ENCODE measurements around the gene TGFBR3. TPM values are rescaled to one million over a fixed set of nuclear protein-coding genes. Genes with fewer than 3 reads are reported as not detected.

TGFBR3 gene
- total RNA-seq, 4 donors from 2014 or later = 37.3 to 61.7 (median 48.4) TPM

GRCh38 chr1:91816031-91816430 is 69.9 kb downstream of the TGFBR3 start:
- intact Hi-C loops (cut with DNase I; ENCODE audit: low total_unique reads) (no loop called here), in situ Hi-C loops (cut with MboI; ENCODE audit: low sequenced_read_pairs in 4 of 4) (no loop called here)
- Histone ChIP-seq H3K27ac (peak overlapping the region; percentile 4 to 75 (median 59)), H3K4me3 (no peak overlapping the region), H3K27me3 (no peaks in the 10 kb centered on the region), H3K9me3 (no peaks in the 10 kb centered on the region), H3K36me3 (no peaks in the 10 kb centered on the region), H3K4me1 (peaks cover 49 to 57% of the 10 kb centered on the region in 2 donors)
- TF ChIP-seq POLR2A (IDR thresholded peaks at IDR 0.05) = no peak
- TF ChIP-seq, protein P1, sequence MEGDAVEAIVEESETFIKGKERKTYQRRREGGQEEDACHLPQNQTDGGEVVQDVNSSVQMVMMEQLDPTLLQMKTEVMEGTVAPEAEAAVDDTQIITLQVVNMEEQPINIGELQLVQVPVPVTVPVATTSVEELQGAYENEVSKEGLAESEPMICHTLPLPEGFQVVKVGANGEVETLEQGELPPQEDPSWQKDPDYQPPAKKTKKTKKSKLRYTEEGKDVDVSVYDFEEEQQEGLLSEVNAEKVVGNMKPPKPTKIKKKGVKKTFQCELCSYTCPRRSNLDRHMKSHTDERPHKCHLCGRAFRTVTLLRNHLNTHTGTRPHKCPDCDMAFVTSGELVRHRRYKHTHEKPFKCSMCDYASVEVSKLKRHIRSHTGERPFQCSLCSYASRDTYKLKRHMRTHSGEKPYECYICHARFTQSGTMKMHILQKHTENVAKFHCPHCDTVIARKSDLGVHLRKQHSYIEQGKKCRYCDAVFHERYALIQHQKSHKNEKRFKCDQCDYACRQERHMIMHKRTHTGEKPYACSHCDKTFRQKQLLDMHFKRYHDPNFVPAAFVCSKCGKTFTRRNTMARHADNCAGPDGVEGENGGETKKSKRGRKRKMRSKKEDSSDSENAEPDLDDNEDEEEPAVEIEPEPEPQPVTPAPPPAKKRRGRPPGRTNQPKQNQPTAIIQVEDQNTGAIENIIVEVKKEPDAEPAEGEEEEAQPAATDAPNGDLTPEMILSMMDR (IDR thresholded peaks at IDR 0.05 in 4 of 5, conservative IDR thresholded peaks at IDR 0.05 in 1 of 5) = no peak
- no peak for DNase-seq
- no peak for ATAC-seq

GRCh38 chr1:91814448-91814847 is 71.5 kb downstream of the TGFBR3 start:
- Histone ChIP-seq H3K27ac (no peak overlapping the region), H3K4me3 (no peak overlapping the region), H3K36me3 (no peaks in the 10 kb centered on the region), H3K9me3 (no peaks in the 10 kb centered on the region), H3K27me3 (no peaks in the 10 kb centered on the region), H3K4me1 (peaks cover 45 to 51% of the 10 kb centered on the region in 2 donors)
- DNase-seq (no peak), ATAC-seq (no peak)
- TF ChIP-seq, protein P1 (IDR thresholded peaks at IDR 0.05 in 4 of 5, conservative IDR thresholded peaks at IDR 0.05 in 1 of 5) = no peak
- no peak for TF ChIP-seq POLR2A (IDR thresholded peaks at IDR 0.05)
- intact Hi-C loops (cut with DNase I; ENCODE audit: low total_unique reads) = no loop called here
- in situ Hi-C loops (cut with MboI; ENCODE audit: low sequenced_read_pairs in 4 of 4) = no loop called here

DNA sequence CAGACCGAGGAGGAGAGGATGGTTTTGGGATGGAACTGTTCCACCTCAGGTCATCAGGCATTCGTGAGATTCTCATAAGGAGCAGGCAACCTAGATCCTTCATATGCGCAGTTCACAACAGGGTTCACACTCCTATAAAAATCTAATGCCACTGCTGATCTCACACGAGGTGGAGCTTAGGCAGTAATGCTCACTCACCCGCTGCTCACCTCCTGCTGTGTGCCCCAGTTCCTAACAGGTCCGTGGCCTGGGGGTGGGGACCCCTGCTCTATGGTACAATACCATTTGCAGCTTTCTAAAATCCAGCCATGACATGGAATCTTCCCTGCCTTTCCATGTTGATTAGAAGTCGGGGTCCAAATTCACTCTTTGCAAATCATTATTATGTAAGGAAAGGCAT is 72.1 kb downstream of the TGFBR3 start:
- intact Hi-C loops (cut with DNase I; ENCODE audit: low total_unique reads) (no loop called here), in situ Hi-C loops (cut with MboI; ENCODE audit: low sequenced_read_pairs in 4 of 4) (no loop called here)
- Histone ChIP-seq H3K4me3 (no peak overlapping the region), H3K27me3 (no peaks in the 10 kb centered on the region), H3K27ac (no peak overlapping the region), H3K36me3 (no peaks in the 10 kb centered on the region), H3K9me3 (no peaks in the 10 kb centered on the region), H3K4me1 (peaks cover 38 to 45% of the 10 kb centered on the region in 2 donors)
- TF ChIP-seq POLR2A (IDR thresholded peaks at IDR 0.05) = no peak
- TF ChIP-seq, protein P1 (IDR thresholded peaks at IDR 0.05 in 4 of 5, conservative IDR thresholded peaks at IDR 0.05 in 1 of 5) = no peak
- no peak for ATAC-seq
- DNase-seq = no peak

DNA sequence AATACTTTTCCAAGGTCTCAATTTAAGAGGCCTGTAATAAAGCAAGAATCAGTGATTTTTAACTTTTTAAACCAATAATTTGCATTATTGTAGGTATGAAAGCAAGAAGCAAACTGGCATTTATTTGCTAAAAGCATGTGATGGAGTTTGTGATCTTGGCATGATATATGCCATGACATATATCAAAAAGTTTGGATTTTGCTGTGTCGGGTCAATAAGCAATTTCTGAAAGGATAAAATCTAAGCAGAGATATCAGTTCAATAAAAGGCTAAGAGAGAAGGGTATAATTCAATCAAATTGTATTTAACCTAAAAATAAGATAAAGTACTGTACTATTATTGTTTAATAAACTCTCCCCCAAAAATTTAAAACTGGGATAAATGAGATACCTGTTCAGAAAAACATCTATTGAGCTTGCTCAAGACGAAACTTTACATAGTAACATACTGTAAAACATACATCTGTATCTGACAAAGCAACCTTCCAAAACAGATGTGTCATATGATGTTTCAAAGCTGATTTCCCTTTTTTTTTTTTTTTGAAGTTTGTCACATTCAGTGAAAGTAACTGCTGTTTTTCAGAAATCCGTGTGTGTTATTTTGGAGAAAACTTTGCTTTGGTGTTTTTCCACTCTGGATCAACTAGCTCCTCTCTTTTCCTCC is 74.5 kb downstream of the TGFBR3 start:
- Histone ChIP-seq H3K27me3 (no peaks in the 10 kb centered on the region), H3K4me3 (no peak overlapping the region), H3K27ac (no peak overlapping the region), H3K9me3 (no peaks in the 10 kb centered on the region), H3K36me3 (no peaks in the 10 kb centered on the region), H3K4me1 (peaks cover 27 to 28% of the 10 kb centered on the region in 2 donors)
- intact Hi-C loops (cut with DNase I; ENCODE audit: low total_unique reads) = no loop called here
- no peak for DNase-seq
- in situ Hi-C loops (cut with MboI; ENCODE audit: low sequenced_read_pairs in 4 of 4) = no loop called here
- TF ChIP-seq POLR2A (IDR thresholded peaks at IDR 0.05) = no peak
- TF ChIP-seq, protein P1 (IDR thresholded peaks at IDR 0.05 in 4 of 5, conservative IDR thresholded peaks at IDR 0.05 in 1 of 5) = no peak
- no peak for ATAC-seq

GRCh38 chr1:91809317-91809716 is 76.6 kb downstream of the TGFBR3 start:
- in situ Hi-C loops (cut with MboI; ENCODE audit: low sequenced_read_pairs in 4 of 4) (no loop called here), intact Hi-C loops (cut with DNase I; ENCODE audit: low total_unique reads) (no loop called here)
- Histone ChIP-seq H3K27me3 (no peaks in the 10 kb centered on the region), H3K36me3 (no peaks in the 10 kb centered on the region), H3K4me3 (no peak overlapping the region), H3K4me1 (peaks cover 26 to 37% of the 10 kb centered on the region in 2 donors), H3K9me3 (no peaks in the 10 kb centered on the region), H3K27ac (no peak overlapping the region)
- no peak for ATAC-seq
- no peak for DNase-seq
- TF ChIP-seq, protein P1 (IDR thresholded peaks at IDR 0.05 in 4 of 5, conservative IDR thresholded peaks at IDR 0.05 in 1 of 5) = no peak
- no peak for TF ChIP-seq POLR2A (IDR thresholded peaks at IDR 0.05)

All from gastrocnemius medialis (tissue), 4 donors.